HG03558 (cell line): ENCODE data around the gene KIF5B.
"Not testable (repeated sequence)": the region's sequence is repeated elsewhere in the genome, so short reads cannot be mapped to it uniquely, and the experiment has no call there.

Experiments
- ATAC-seq: cut with Tn5 transposase; IDR thresholded peaks from one replicate; pipeline ENCODE4 v1.9.1; 2021; ENCODE audit warnings: moderate number of reproducible peaks; ENCODE audit not compliant: unreplicated experiment; ENCODE audit errors: extremely low read depth

Gene KIF5B

GRCh38 chr10:31972519-31973041, 83.6 kb downstream of the KIF5B start:
- ATAC-seq = no peak

GRCh38 chr10:31969847-31970246, 86.4 kb downstream of the KIF5B start:
- not testable (repeated sequence) for ATAC-seq

- ATAC-seq = no peak
Measured at GRCh38 chr10:31963589-31963980, 92.6 kb downstream of the KIF5B start.

- no peak for ATAC-seq
Measured at GRCh38 chr10:31962826-31963588, 93.2 kb downstream of the KIF5B start.

- peak; percentile 45 for ATAC-seq
Measured at GRCh38 chr10:31961277-31962074, 94.7 kb downstream of the KIF5B start.

GRCh38 chr10:31959461-31960173, 96.6 kb downstream of the KIF5B start:
- ATAC-seq = no peak
